NCI-H2171 treated with DMSO at 0.1 percent for 48 hours (cell line): ENCODE results near the gene AP3D1.
"Not testable (repeated sequence)": the region's sequence is repeated elsewhere in the genome, so short reads cannot be mapped to it uniquely, and the experiment has no call there.

Experiments
- DNase-seq: peaks from one replicate; lab custom pipeline; 2025; lab: John Stamatoyannopoulos, UW

AP3D1 gene

GRCh38 chr19:2151339-2152229 is at the start of gene AP3D1:
TSS of gene AP3D1 (minus strand) at chr19:2151566. CDS start at chr19:2151334, 232 bp downstream.
- peak; percentile 100 for DNase-seq

DNA sequence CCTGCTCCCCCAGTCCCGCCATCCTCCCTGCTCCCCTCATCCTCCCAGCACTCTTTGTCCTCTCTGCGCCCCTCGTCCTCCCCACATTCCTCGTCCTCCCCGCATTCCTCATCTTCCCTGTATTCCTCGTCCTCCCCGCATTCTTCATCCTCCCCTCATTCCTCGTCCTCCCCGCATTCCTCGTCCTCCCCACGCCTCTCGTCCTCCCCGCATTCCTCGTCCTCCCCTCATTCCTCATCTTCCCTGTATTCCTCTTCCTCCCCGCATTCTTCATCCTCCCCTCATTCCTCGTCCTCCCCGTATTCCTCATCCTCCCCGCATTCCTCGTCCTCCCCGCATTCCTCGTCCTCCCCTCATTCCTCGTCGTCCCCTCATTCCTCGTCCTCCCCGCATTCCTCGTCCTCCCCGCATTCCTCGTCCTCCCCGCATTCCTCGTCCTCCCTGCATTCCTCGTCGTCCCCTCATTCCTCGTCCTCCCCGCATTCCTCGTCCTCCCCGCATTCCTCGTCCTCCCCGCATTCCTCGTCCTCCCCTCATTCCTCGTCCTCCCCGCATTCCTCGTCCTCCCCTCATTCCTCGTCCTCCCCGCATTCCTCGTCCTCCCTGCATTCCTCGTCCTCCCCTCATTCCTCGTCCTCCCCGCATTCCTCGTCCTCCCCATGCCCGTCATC is 49.4 kb upstream of the AP3D1 start:
- not testable (repeated sequence) for DNase-seq

GRCh38 chr19:2199861-2200623 is 48.7 kb upstream of the AP3D1 start:
- no peak for DNase-seq

DNA sequence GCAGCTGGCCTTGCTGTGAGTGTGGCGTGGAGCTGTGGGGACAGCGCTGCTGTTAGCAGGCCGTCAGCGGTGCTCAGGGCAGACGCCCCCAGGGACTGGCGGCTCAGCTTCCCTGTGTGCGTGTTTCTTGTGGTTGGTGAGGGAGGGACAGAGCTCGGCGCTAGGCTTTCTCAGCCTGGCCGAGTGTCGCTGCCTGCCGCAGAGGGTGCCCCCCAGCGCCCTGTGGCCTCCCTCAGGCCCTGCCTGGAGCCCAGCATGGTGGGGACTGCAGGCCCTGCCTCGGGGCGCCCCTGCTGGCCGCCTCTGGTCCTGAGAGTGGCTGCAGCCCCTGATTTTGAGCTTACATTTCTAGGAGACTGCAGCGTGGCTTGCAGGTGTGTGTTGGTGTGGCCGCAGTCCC is 47.8 kb upstream of the AP3D1 start:
- DNase-seq, result no peak

DNA sequence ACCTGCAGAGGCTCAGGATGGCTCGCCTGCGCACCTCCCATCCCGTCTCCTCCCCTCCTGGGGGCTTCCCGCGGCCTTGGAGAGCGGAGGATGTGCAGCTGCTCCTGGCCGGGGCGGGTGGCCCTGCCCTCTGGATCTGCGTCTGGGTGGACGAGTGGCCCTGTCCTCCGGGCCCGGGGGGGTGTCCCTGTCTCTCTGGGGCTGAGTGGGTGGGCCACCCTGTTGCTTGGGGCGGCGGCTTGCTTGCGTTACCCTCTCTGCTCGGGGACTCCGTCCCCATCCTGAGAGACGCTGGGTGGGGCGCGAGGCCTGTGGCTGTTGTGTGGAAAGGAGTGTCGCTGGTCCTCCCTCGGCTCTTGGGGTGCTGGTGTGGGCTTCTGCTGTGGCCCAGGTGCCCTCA is 47.0 kb upstream of the AP3D1 start:
- DNase-seq, result no peak

DNA sequence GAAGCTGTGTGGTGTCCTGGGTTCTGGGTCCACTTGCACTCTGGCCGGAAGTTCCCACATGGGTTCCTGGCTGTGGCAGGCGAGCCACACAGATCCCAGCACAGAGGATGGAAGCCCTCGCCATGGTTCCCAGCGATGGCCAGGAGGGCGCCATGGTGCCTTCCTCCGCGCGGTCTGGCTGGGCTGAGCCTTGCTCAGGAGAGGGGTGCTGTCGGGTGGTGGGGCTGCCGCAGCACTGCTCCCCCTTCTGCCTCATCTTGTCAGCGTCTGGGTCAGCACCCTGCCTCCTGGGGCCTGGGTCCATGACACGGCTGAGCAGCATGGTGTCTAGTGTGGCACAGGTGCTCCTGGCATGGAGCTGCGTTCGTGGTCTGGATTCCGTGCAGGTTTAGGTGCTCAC is 45.9 kb upstream of the AP3D1 start:
- no peak for DNase-seq

DNA sequence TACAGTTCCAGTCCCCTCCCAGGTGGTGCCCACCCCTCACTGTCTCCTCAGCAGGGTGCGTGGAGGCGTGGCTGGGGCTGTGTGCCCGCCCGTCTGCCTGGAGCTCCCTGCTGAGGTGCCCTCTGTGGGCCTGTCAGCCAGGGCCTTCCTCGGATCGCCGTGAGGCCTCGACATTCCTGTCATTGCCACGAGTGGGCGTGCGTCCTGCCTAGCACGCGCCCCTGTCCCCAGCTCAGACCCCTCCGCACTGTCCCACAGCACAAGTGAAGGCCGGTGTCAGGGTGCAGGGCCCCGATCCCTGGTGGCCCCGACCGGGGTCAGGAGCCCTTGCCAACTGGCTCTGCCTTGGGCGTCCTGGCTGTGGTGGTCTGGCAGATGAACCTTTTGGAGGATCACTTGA is 44.5 kb upstream of the AP3D1 start:
- DNase-seq, result peak; percentile 7

GRCh38 chr19:2195361-2195760 is 44.0 kb upstream of the AP3D1 start:
- DNase-seq, result peak; percentile 62

GRCh38 chr19:2194513-2195078 is 43.2 kb upstream of the AP3D1 start:
- DNase-seq, result peak; percentile 80

- no peak for DNase-seq
Measured at GRCh38 chr19:2193807-2194206, 42.4 kb upstream of the AP3D1 start.

- DNase-seq, result no peak
Measured at GRCh38 chr19:2192862-2193261, 41.5 kb upstream of the AP3D1 start.

DNA sequence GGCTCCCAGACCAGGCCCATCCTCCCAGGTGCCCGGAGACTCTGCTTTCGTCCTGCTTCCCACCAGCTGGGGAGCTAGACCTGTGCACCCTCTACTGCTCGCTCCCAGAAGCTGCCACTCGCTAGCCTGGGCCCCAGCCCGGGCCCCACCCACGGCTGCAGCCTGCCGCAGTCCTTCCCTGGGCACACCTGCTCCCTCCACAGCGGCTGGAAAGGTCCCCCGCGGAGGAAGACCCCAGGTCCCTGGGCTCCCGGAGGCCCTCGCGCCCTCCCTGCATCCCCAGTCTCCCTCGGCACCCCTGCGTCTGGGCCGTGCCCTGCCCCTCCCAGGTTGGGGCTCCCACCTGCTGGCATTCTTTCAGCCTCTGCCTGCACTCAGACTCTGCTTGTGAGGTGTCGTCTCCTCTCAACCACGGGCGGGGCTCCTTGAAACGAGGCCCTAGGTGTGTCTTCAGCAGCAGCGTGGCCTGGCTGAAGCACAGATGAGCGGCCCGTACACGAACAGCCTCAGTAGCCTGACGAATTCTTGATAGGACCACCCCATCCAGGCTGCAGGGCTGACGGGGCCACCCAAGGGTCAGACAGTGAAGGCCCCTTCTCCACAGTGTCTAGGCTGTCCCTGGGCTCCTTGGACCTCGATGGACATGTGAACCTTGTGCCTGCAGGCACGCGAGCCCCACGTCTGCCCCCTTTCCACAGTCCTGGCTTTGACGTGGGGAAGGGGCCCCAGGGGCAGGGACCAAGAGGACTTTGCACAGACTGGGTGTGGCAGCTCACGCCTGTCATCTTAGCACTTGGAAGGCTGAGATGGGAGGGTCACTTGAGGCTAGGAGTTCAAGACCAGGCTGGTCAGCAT is 40.3 kb upstream of the AP3D1 start:
- DNase-seq, result no peak

GRCh38 chr19:2190848-2191455 is 39.6 kb upstream of the AP3D1 start:
- no peak for DNase-seq

GRCh38 chr19:2189880-2190279 is 38.5 kb upstream of the AP3D1 start:
- no peak for DNase-seq

GRCh38 chr19:2188708-2189385 is 37.5 kb upstream of the AP3D1 start:
- no peak for DNase-seq

- no peak for DNase-seq
Measured at GRCh38 chr19:2187159-2187558, 35.8 kb upstream of the AP3D1 start.

- no peak for DNase-seq
Measured at GRCh38 chr19:2186071-2186846, 34.9 kb upstream of the AP3D1 start.

GRCh38 chr19:2185734-2186070 is 34.3 kb upstream of the AP3D1 start:
- DNase-seq, result no peak

DNA sequence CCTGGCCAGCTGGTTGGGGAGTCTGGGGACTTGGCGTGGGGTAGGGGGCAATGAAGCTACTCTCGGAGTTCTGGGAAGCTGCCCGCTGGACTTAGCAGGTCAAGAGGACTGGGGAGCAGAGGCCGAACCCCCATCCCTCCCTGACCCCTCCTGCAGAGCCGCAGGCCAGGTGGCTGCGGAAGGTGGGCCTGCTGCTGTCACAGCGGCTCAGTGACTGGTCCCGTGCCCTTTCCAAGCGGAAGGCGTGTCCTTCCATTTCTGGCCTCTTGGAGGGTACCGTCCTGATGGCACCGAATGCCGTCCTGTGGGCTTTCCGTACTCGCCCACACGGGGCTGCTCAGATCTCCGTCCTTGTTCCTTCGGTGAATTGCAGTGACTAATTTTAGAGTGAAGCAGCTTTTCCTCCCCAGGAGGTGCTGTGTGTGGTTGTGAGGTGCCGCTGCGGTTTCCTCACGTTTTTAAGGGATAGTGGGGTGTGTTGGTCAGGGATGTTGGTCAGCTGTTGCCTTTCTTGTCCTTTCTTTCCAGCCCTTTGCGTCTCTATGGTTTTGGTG is 33.1 kb upstream of the AP3D1 start:
- no peak for DNase-seq
